HG03432 (cell line): ENCODE results near the gene CCDC112.
A peak's percentile ranks its signal among the peaks of the same experiment; 100 is the strongest.
"Not testable (repeated sequence)": the region's sequence is repeated elsewhere in the genome, so short reads cannot be mapped to it uniquely, and the experiment has no call there.

ENCODE experiments used
- ATAC-seq: cut with Tn5 transposase; IDR thresholded peaks from one replicate; pipeline ENCODE4 v1.9.1; 2021; ENCODE audit warnings: mild to moderate bottlenecking, moderate library complexity; ENCODE audit not compliant: unreplicated experiment

CCDC112 gene

GRCh38 chr5:115262321-115263077, 34.0 kb downstream of the CCDC112 start, which contains the start of gene PGGT1B:
Gene PGGT1B, minus strand, starts transcription at chr5:115262877. Its CDS starts 26 bp downstream, at chr5:115262851.
- peak; percentile 96 for ATAC-seq

GRCh38 chr5:115262011-115262320, 34.5 kb downstream of the CCDC112 start:
- ATAC-seq = peak; percentile 47

GRCh38 chr5:115260248-115260647, 36.2 kb downstream of the CCDC112 start:
- no peak for ATAC-seq

GRCh38 chr5:115257981-115258380, 38.5 kb downstream of the CCDC112 start:
- no peak for ATAC-seq

- ATAC-seq = not testable (repeated sequence)
These were observed 47.1 kb downstream of the CCDC112 start for GRCh38 chr5:115249379-115249778.

GRCh38 chr5:115246361-115246991, 50.0 kb downstream of the CCDC112 start:
- ATAC-seq = peak; percentile 70

GRCh38 chr5:115243412-115243811, 53.0 kb downstream of the CCDC112 start:
- peak; percentile 83 for ATAC-seq

GRCh38 chr5:115241881-115242642, 54.4 kb downstream of the CCDC112 start:
- no peak for ATAC-seq

- ATAC-seq = no peak
These were observed 59.4 kb downstream of the CCDC112 start for GRCh38 chr5:115237066-115237465.

GRCh38 chr5:115236599-115236998, 59.9 kb downstream of the CCDC112 start:
- no peak for ATAC-seq

- ATAC-seq = no peak
These were observed 64.9 kb downstream of the CCDC112 start for GRCh38 chr5:115231598-115231997.

GRCh38 chr5:115229606-115230005, 66.8 kb downstream of the CCDC112 start:
- ATAC-seq = no peak

- no peak for ATAC-seq
These were observed 69.2 kb downstream of the CCDC112 start for GRCh38 chr5:115227281-115227680.
